Measurements from ENCODE around the gene SLC6A1. TPM values are rescaled to one million over a fixed set of nuclear protein-coding genes. Genes with fewer than 3 reads are reported as not detected.

Gene SLC6A1
- total RNA-seq, 1 experiment from 2014 or later, result not detected

- Histone ChIP-seq H3K9me3 (ENCODE audit: control insufficient read depth in 1 of 2, insufficient read depth in 1 of 2, low read depth in 1 of 2, low read length in 2 of 2) (no peaks in the 10 kb centered on the region), H3K36me3 (ENCODE audit: control insufficient read depth in 1 of 2, insufficient read depth in 2 of 2, low read length in 2 of 2) (no peaks in the 10 kb centered on the region), H3K79me2 (ENCODE audit: insufficient read depth, low read length) (no peaks in the 10 kb centered on the region), H3K9me2 (ENCODE audit: insufficient read depth) (no peaks in the 10 kb centered on the region), H2AFZ (ENCODE audit: low read depth, low read length, poor library complexity, severe bottlenecking) (no peak overlapping the region), H3K4me2 (ENCODE audit: low read length) (no peak overlapping the region), H4K20me1 (ENCODE audit: insufficient read depth) (no peaks in the 10 kb centered on the region), H3K27me3 (ENCODE audit: insufficient read depth, low read length) (peaks cover 45% of the 10 kb centered on the region), H3K9ac (ENCODE audit: low read length) (no peak overlapping the region), H3K4me1 (ENCODE audit: control insufficient read depth in 1 of 2, insufficient read depth in 2 of 2, low read length in 2 of 2) (peaks cover 0 to 5% of the 10 kb centered on the region in 2 experiments; a peak in 1 of 4 replicates), H3K4me3 (replicated peaks in 1 of 2; ENCODE audit: low read depth in 1 of 2, low read length in 2 of 2) (no peak overlapping the region), H3K27ac (ENCODE audit: low read depth, low read length) (no peak overlapping the region)
- ChIA-PET CTCF (interaction anchor here (1.0 kb wide), 1 partner anchor 8 kb away, joined by 3 read pairs; no protein-coding TSS in a partner anchor), RAD21 (ENCODE audit: low non-redundant PET in 1 of 2, low total read pairs in 2 of 2, uncharacterized antibody in 2 of 2, unreplicated experiment in 2 of 2) (no interaction called here), POLR2A (no interaction called here)
- BruUV-seq (replicated peaks), result no TSS peak
- ATAC-seq (no peak), DNase-seq (ENCODE audit: low read depth, low spot score) (no peak)
- TF ChIP-seq EGR1 (IDR thresholded peaks at IDR 0.05; ENCODE audit: low read depth) (no peak), CEBPB (IDR thresholded peaks at IDR 0.05; ENCODE audit: low read depth) (no peak), SRF (IDR thresholded peaks at IDR 0.05; ENCODE audit: low read depth) (no peak), POLR2A (IDR thresholded peaks at IDR 0.05; ENCODE audit: borderline replicate concordance, extremely low read depth, insufficient read depth, insufficient read length) (no peak), YY1 (IDR thresholded peaks at IDR 0.05; ENCODE audit: extremely low read depth, insufficient replicate concordance, low read depth, low read length) (no peak), JUND (IDR thresholded peaks at IDR 0.05) (no peak), ATF3 (IDR thresholded peaks at IDR 0.05) (no peak), POLR2AphosphoS5 (IDR thresholded peaks at IDR 0.05; ENCODE audit: low read depth, low read length) (no peak), TCF7L2 (IDR thresholded peaks at IDR 0.05; ENCODE audit: borderline replicate concordance, extremely low read depth, insufficient read depth, insufficient read length) (no peak), EZH2phosphoT487 (IDR thresholded peaks at IDR 0.05; ENCODE audit: borderline replicate concordance) (no peak), SP1 (IDR thresholded peaks at IDR 0.05; ENCODE audit: low read depth) (no peak), CTCF (IDR thresholded peaks at IDR 0.05 in 2 of 3, conservative IDR thresholded peaks at IDR 0.05 in 1 of 3; ENCODE audit: borderline replicate concordance in 1 of 3, insufficient read depth in 1 of 3, low read depth in 2 of 3, low read length in 2 of 3) (no peak), SIN3A (IDR thresholded peaks at IDR 0.05; ENCODE audit: low read depth) (no peak), EZH2 (IDR thresholded peaks at IDR 0.05) (no peak), ELF1 (IDR thresholded peaks at IDR 0.05; ENCODE audit: borderline replicate concordance, low read depth) (no peak), ZNF274 (IDR thresholded peaks at IDR 0.05; ENCODE audit: low read depth, low read length) (no peak), FOSL1 (IDR thresholded peaks at IDR 0.05; ENCODE audit: low read depth) (no peak), ZBTB33 (IDR thresholded peaks at IDR 0.05; ENCODE audit: extremely low read depth, insufficient replicate concordance, low read length) (no peak), CBX3 (IDR thresholded peaks at IDR 0.05; ENCODE audit: low read depth) (no peak), RAD21 (IDR thresholded peaks at IDR 0.05; ENCODE audit: low read depth) (no peak)
- intact Hi-C loops (cut with micrococcal nuclease), result no loop called here
Measured at GRCh38 chr3:10954740-10955139, 37.8 kb upstream of the SLC6A1 start.

All from HCT116 (cell line).